Panc1 (cell line): Measurements from ENCODE around the gene HOXD13.

Experiments
- CTCF ChIP-seq: fragments of 450-650 bp; IDR thresholded peaks from 2 replicates; pipeline ENCODE4 v1.5.1; 2017; ENCODE audit warnings: mild to moderate bottlenecking
- POLR2AphosphoS5 ChIP-seq: IDR thresholded peaks from 2 replicates; pipeline ENCODE4 v1.6.1; 2012; ENCODE audit warnings: mild to moderate bottlenecking, low read depth, low read length, moderate library complexity
- REST ChIP-seq, 2 experiments: IDR thresholded peaks; 2 replicates each; pipeline ENCODE4 v1.6.1; 2011 to 2012; ENCODE audit warnings: low read depth in 2 of 2, control low read depth in 1 of 2, low read length in 1 of 2, mild to moderate bottlenecking in 1 of 2, moderate library complexity in 1 of 2; ENCODE audit not compliant: insufficient read depth in 1 of 2
- TCF7L2 ChIP-seq: IDR thresholded peaks from 2 replicates; pipeline ENCODE4 v1.6.1; 2011; ENCODE audit warnings: mild to moderate bottlenecking, low read depth, low read length, inconsistent platforms

DNA sequence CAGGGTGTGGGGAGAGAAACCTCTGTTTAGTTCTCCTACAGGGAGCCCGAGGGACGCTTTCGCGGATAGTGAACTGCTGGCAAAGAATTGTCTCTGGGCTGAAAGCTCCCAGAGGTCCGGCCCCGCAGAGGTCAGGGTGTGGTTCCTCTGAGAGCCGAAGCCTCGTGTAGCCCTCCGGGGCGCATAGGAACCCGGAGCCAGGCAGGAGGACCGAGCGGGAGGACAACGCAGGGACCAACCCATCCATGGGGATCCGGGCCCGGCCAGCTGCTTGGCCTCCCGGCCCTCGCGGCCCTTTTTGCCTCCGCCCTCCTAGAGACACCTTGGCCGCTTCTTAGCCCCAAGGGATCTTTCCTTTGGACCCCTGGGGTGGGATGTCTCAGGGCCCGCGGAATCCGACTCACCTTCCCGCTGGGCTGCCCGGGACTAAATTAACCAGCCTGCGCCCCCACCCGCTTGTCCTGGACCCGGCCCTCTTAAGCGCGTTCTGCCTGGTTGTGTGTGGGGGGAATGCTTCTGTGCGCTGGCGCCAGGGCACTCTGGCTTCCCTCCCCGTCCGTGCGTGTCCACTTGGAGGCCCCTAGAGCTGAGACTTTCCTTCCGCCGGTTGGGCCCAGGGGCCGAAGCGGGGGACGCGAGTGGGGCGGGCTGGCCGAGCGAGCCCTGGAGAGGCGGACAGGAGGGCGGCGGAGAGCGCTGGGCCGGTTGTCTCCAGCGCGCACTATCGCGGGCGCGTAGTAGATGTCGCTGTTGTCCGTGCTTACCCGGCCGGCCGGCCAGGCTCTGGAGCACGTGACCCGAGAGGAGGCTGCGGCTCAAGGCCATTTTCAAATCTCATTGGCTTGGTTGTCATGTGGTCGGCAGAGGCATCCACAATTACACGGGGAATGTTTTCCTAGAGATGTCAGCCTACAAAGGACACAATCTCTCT is 23.6 kb downstream of the HOXD13 start, which contains the start of gene HOXD10:
- TF ChIP-seq CTCF, result no peak
- TF ChIP-seq REST (IDR thresholded peaks at IDR 0.05; ENCODE audit: insufficient read depth in 1 of 2, low read depth in 2 of 2, low read length in 1 of 2), result no peak
- TF ChIP-seq POLR2AphosphoS5, result no peak
- TF ChIP-seq TCF7L2, result no peak
